ENCODE data around the gene PTGR3. TPM values are rescaled to one million over a fixed set of nuclear protein-coding genes. Genes with fewer than 3 reads are reported as not detected.
A peak's percentile ranks its signal among the peaks of the same experiment; 100 is the strongest.

PTGR3 gene, protein sequence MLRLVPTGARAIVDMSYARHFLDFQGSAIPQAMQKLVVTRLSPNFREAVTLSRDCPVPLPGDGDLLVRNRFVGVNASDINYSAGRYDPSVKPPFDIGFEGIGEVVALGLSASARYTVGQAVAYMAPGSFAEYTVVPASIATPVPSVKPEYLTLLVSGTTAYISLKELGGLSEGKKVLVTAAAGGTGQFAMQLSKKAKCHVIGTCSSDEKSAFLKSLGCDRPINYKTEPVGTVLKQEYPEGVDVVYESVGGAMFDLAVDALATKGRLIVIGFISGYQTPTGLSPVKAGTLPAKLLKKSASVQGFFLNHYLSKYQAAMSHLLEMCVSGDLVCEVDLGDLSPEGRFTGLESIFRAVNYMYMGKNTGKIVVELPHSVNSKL
- 16.8 TPM for polyA plus RNA-seq (2013, experiment 1 of 2; ENCODE audit: insufficient read length)
- 18.6 TPM for polyA plus RNA-seq (2013, experiment 2 of 2; ENCODE audit: insufficient read length)

DNA sequence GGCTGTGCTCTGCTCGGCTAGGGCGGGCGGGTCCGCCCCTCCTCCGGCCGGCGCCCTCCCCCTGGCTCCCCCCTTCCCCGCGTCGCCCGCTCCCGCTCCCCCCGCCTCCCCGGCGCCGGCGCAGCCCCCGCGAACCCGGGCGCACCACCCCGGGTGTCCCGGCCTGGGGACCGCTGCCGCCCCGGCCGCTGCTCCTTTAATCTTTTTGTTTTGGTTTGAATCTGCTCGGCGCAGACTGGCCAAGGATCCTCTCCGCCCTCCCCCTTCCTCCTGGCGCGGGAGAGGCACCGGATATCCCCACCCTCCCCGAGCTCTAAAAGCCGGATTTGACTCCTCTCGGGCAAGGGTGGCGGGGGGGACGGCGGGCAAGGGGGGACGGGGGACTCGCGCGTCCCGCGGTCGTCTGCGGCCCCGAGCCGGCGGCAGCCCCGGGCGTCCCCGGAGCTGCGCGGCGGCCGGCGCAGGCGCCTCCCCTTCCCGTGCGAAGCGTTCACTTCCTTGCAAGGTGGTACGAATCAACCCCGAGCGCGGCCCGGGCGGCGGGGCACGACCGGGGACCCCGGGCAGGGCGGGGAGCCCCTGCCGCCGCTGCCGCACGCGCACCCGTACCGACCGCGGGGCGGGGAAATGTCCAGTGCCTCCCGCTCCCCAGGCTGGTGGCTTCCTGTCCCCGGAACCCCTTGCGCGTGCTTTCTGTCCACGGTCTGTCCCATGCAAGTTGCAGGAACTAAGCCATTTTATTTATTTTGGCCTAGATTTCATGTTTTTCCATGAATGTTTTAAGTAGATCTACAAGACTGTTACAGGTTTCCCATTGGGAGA, at the start of gene PTGR3:
TSS of gene PTGR3 (minus strand) at position 11 of the 822 bp plus-strand sequence. CDS start 81 bp downstream, outside the sequence.
- DNase-seq = peak; percentile 84

DNA sequence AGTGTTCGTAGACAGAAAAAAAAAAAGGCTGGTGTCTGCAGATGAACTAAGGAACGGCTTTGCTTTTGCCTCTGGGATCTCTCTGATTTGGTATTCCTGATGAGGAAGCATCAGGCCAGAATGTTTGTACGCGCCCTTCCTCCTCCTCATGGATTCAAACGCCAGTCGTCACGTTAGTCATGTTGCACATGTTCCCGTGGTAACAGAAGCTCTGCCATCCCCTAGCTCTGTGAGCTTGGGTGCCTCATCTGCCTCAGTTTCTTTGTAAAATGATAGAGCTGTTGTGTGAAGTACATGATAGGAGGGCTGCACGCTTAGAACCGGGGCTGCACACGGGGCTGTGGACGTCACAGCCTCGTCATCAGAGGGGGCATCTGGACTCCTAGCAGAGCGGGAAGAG, 48.7 kb upstream of the PTGR3 start:
- no peak for DNase-seq

DNA sequence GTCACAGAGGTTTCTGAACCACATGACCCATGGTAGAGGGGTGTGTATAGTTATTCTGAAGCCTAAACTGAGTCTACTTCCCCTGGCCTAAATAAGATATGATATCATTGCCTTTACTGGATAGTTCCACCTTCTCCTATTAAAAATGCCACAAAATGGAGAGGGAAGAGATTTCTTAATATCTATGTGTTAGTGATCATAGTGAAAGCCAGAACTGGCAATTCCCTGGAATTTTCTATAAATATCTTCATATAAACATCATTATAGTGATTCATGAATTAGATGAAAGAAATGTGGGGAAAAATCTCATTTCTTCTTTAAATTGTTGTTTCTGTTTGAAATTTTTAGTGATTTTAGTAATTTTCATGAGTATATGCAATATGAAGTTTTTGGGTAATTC, 47.4 kb upstream of the PTGR3 start:
- no peak for DNase-seq

DNA sequence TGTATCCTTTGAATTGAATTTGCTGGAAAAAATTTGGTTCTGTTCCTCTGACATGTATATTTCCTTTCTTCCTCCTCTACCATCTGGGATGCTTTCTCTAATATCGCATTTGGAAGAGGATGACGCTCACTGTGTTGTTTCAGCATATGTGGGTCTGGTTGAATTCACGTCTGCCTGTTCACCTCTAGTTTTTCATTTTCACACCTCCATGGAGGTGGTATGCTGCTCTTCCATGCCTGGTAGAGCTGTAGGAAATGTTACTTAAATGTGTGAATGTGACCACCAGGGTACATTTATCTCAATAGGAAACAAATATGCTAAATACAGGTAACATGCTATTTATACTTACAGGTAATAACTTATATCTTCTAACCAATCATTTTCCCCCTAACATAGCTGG, 46.2 kb upstream of the PTGR3 start:
- no peak for DNase-seq

DNA sequence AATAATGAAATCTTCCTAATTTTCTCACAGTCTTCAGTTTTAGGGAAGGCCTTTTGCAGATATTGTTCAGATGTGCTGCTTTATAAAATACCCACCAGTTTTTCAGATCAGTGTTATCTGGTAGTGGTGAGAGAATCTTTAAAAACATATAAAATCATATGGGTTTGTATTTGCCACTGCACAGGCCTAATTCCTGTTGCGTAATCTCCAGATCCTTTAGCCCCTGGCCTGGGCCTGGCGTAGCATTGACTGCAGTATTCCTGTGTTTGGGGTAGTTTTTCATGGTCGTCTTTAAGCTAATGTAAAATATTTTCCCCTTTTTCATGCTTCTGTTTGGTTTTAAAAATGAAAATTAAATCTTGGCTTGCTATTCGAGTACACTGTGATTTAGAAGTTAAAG, 44.8 kb upstream of the PTGR3 start:
- DNase-seq = no peak

DNA sequence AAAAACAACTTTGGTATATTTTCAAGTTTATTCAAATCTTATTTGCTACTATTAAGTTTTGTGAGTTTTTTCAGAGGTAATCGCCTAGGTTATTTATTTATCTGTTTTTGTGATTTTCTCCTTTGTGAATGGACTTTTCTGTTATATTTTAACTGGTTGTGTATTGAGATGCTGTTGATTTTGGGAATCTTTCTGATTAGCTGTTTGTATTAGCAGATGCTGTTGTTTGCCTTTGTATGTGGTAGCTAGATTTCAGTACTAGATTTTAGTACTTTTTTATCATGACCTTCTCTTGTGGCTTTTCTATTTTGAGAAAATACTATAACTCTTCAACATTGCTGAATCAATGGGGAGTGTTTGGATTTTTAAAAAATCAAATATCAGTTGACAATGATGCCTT, 44.1 kb upstream of the PTGR3 start:
- no peak for DNase-seq

DNA sequence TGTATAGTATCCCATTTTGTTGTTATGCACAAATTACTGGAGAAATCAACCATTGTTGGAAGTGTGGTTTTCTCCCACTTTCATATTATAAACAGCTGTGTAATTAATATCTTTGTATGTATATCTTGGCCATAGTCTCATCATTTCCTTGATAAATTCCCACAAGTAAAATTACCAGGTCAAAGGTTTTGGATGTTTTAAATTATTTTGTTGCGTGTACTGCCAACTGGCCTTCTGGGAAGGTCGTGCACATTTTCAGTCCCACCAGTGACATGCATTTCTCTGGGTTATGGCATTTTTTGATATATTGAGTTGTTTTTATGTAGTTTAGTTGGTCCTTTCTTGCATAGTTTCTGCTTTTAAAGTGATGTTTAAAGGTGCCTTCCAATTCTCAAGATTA, 43.2 kb upstream of the PTGR3 start:
- DNase-seq = no peak

DNA sequence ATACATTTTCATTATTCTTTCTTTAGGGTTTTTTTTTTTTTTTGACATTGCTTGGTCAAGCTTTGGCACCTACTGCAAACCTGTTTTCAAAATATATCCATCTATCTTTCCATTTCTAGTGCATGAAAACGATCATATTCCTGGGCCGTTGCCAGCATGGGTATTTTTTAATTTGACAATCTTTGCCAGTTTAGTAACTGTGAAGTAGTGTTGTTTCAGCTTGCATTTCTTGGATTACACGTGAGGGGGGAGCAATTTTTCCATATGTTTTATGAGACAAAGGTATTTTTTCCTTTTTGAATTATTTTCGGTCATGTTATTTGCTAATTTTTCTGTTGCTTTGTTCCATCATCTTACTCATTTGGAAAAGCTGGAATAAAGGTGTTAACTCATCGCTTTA, 42.5 kb upstream of the PTGR3 start:
- no peak for DNase-seq

DNA sequence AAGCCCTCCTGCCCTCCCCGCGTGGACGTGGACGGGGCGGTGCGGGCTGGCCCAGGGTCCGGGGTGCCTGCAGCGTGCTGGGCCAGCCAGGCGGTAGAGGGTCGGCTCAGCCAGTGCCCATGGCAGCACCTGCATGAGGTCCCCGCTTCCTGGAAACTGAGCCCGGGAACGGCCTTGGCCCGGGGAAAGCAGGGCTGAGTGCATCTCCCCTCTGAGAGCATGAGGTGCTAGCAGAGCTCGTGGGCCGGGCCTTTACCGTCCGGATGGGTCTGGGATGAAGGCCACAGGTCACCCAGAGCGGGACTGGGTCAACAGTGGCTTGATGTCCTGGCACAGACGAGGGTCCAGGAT, 41.5 kb upstream of the PTGR3 start:
- DNase-seq = no peak

DNA sequence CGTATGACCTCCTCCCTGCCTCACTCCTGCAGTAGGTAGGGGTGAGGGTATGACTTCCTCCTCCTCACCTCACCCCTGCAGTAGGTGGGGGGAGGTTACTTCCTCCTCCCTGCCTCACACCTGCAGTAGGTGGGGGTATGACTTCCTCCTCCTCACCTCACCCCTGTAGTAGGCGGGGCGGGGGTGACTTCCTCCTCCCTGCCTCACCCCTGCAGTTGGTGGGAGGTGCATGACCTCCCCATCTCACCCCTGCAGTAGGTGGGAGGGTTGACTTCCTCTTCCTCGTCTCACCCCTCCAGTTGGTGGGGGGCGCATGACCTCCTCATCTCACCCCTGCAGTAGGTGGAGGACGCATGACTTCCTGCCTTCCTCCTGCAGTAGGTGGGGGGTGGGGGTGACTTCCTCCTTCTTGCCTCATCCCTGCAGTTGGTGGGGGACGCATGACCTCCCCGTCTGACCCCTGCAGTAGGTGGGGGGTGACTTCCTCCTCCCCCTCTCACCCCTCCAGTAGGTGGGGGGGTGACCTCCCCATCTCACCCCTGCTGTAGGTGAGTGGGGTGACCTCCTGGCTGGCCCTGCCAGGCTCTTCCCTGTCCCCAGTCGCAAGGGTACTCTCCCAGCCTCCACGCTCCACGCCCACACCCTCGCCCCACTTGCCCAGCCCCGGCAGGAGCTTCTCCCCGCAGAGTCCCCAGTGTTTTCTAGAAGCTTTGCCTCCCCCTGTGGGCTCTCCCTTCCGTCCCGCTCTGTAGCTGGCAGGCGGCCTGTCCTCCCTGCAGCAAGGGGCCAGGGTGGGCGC, 40.9 kb upstream of the PTGR3 start:
- DNase-seq = no peak

DNA sequence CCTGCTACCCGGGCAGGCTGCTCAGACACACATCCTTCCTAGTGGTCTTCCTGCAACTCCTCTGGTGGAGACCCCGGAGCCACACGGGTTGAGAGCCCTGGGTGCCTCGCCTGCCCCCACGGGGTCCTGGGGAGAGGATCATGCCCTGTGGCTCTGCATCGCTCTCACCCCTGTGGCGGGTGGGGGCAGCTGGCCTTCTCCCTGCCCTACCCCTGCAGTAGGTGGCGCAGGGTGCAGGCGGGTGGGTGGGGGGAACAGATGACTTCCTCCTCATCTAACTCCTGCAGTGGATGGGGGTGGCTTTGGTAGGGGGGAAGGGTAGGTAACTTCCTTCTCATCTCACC, 40.2 kb upstream of the PTGR3 start:
- no peak for DNase-seq

DNA sequence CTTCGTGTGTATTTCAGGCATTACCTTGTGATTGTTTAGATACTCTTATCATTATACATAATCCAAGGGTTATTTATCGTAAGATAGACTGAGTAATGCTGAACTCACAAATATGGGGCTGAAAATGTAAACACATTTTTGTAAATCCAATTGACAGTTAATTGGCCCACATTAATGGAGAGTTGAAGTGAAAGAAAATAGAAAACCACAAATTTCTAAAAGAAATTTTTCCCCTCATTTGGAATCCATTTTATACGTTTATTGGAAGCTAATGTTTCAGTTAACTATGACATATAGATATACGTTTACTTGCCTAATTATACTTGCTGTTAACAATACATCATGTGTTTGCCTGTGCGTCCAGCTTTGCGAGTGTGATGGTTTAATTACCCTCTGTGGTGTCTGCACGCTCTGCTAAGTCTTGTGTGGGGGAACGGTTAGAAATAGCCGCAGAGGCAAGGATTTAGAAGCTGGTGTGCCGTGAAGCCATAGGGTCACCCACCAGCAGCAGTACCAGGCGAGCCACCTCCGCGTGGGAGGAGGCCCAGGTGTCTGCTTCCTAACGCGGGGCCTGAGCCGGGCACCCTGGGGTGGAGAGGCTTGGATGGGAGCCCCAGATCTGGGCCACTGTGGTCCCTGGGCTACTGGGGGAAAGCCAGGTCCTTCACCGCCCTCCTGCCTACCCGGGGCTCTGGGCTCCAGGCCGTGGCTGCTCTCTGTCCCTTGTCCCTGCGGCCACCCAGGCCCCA, 39.7 kb upstream of the PTGR3 start:
- no peak for DNase-seq

DNA sequence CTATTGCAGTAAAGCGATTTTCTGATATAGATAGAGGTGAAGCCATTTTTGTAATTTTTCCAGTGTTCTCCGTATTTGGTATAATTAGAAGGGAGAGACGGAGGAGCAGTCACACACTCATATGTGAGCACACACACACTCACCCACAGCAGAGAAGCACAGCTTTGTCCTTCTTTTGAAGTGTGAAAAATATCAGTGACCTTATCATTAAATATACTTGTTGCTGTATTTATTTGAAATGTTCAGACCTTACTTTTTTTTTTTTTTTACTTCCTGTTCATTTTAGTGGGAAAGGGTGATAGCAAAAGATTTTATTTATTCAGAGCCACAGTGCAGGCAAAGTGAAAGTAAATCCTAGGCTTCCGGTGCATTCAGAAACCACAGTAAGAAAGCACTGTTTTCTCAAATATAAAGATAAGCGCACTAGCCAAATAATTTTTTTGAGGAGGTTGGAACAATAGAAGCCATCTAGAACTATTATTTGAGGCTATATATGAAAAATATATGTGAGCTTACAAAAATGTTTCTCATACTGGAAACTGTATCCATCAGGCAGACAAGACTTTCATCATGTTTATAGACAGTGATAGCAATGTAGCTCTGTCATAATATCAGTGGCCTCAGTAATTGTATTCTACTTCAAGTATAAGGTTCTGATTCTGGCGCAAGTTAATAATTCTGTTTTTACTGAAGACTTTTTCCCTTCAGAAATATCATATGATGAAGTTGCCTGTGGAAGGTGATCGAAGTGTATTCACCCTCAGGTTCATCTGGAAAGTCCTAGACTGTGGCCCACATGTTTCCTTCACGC, 38.9 kb upstream of the PTGR3 start:
- DNase-seq = peak; percentile 54

DNA sequence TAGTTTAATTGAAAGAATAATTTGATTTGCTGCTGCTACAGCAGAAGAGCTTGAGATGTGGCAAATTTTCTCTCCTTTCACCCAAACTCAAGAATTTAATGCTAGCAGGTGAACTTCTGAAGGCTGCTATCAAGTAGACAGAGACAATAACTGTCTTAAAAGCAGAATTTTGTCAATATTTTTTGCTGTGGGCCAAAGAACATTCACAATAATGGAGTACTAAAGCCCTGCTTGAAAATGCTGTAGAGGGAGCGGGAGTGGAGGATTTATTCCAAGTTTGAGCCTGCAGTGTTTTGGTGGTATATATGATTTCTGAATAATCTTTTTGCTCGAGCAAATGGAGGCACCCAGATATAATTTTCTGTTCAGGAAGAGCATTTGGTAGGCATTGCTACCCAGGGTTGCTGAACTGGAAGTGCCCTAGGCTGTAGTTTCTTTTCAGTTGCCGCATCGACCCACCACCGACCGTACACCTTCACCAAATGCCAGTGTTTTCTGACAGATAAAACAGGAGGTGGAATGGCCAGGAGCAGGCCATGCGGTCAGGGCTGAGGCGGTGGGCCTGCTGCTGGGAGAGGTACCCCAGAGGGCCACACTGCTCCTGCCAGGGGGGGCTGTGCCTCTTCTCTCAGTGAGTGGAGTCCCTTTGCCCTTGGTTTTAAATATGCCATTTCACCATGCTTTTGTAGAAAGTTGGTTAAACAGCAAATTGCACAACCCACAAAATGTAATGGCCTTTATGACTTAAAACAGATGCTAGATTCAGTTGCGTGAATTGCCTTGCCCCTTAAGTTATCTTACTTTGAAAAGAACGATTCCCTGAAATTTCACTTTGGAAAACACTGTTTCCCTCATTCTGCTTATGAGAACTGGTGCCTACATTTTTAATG, 38.0 kb upstream of the PTGR3 start:
- peak; percentile 54 for DNase-seq

DNA sequence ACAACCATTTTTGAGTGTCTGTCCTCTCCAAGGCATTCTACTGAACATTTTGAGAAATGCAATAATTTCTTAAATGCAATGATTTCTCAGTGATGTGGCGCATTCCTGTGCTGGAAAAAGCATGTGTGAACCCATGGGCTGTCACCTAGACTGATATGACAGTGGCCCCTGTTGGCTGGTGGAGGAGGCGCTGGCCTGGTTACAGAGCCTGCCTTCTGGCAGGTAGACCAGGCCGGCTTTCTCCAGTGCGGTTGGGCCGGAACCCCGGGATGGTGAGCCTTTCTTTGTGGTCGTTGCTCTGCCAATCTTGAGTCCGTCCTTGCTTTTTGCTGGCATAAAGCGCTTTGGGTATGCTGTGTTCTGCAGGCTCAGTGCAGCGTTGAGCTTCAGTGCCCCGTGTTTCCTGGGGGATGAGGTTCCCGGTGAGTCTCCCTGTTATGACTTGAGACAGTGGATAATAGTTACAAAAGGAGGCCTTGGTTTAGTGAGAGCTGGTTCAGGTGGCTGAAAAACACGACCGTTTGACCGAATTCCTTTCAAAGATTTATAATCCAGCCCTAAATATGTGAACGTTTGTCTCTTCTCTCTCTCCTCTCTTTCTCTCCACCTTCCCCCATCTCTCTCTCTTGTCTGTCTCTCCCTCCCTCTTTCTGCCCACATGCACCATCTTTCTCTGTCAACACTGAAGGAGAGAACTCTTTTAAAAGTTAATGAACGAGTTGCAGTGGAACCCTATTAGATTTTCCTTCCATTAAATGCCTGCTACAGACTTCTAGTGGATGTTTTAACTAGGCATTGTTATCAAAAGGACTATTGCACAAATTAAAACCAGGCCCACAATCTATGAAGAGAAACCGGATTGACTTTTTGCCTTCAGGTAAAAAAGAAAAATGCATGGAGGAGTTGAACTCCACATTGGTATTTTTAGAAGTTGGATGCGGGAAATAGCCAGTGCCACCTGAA, 35.7 kb upstream of the PTGR3 start:
- DNase-seq = no peak

DNA sequence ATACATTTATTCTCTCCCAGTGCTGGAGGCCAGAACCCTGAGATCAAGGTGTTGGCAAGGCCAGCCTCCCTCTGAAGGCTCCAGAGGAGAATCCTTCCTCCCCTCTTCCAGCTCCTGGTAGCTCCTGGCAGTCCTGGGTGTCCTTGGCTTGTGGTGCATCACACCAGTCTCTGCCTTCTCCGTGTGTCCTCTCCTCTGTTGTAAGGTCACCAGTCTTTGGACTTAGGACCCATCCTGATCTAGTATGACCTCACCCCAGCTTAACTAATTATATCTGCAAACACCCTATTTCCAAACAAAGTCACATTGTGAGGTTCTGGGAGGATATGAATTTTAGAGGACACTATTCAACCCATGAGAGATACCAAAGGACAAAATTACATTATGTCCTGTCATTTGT, 32.8 kb upstream of the PTGR3 start:
- DNase-seq = no peak

DNA sequence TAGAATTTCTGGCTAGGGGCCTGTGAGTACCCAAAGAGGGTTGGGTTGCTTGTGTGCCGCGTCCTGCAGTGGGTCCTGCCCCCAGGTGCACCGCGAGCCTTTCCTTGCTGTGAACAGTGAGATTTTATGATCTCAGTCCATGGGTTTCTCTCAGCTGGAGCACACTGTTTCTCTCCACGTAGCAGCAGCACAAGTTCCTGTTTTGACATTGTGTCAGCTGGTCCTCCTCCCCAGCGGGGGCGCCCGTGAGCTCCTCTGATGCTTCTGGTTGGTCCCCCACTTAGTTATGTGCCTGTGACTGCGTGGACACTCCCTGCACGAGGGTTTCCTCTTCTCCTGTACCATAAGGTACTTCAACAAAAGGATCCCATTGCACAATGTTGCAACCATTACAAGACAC, 31.5 kb upstream of the PTGR3 start:
- no peak for DNase-seq

DNA sequence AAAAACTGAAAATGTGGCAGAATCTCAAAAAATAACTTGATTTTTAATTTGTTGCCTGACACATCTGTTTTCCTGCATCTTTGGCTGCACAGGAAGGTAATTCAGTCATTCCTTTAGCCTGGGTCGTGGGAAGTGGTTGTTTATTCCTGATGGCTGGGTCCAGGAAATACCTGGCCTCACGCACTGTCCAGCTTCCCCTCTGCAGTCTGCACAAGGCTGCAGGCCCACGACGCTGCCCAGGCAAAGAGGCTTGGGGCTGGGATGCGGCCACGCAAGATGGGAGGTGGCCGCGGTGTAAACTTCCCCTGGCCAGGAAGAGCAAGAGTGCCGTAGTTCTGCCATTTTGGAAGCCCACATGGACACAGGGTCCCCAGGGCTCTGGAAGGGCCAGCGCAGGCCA, 29.8 kb upstream of the PTGR3 start:
- no peak for DNase-seq

DNA sequence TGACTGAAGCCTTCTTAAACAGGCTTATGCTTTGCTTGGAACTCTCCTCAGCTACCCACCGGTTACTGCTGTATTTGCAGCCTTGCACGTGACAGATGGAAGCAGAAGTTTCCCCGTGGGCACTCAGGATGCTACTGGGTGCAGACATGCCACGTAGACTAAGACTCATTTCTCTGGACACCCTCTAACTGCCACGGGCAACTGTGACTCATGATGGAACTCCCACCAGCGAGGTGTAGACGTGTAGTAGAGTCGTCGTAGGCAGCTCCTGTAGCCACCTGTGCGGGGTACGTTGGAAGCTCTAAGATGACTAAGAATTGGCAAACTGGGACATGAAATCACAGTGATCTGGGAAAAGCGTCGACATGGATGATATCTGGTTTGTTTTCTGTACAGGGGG, 29.2 kb upstream of the PTGR3 start:
- DNase-seq = no peak

Measured in fibroblast of skin of abdomen (primary cell).